Measurements from ENCODE around the gene MYL5. TPM values are rescaled to one million over a fixed set of nuclear protein-coding genes. Genes with fewer than 3 reads are reported as not detected.

Gene MYL5
- total and polyA plus RNA-seq, 2 of the 4 experiments (the other 2 are of a cell fraction), result 9.1 to 16.0 TPM

DNA sequence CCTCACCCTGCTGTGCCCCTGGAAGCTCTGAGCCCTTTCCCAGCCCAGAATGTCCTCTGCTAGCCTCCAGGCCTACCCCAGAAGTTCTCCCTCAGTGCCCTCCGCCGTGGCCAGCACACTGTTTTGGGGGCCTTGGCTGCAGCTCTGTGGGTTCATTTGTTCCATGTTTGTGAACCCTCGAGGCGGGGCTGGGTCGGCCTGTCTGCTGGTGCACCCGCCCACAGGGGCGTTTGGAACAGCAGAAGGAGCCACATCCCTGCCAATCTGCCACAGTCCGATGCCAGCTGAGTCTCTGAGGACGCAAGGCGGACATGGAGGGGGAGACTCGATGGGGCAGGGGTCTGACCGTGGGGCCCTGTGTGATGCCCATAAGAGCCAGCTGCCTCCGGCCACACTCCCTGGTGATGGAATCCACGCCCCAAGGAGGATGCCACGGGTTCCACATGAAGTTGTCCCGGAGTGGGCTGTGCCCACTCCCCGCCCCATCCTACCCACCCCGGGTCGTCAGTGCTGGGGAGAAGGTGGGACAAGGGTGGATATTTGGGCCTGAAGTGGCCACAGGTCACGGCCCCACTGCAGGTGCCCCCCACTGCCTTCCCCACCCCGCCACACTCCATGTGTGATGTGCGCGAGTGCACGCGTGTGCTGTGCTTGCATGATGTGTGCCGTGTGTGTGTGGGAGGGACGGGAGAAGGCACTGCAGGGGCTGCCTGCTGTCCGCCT lies 7.4 kb upstream of the MYL5 start:
- no peak for ATAC-seq (ENCODE audit: low read depth)

More for the DNA sequence above, 7.4 kb upstream of the MYL5 start:
- Histone ChIP-seq H3K27ac (ENCODE audit: insufficient read depth, low read length) (no peak overlapping the region), H3K9me1 (ENCODE audit: insufficient read depth, low read length) (0 out of 2 replicates have a peak, but pooled peaks cover 3% of the 10 kb centered on the region), H4K20me1 (ENCODE audit: insufficient read depth, low read length) (no peaks in the 10 kb centered on the region), H3K56ac (ENCODE audit: extremely low read depth, insufficient read depth, low read length) (no peak overlapping the region), H4K91ac (ENCODE audit: insufficient read depth, low read depth, low read length) (no peak overlapping the region), H2BK20ac (ENCODE audit: low read depth, low read length) (no peak overlapping the region), H3K36me3 (ENCODE audit: control insufficient read depth, insufficient read depth, low read length) (peaks cover 9% of the 10 kb centered on the region), H3K9ac (ENCODE audit: low read depth, low read length) (no peak overlapping the region), H3K4me2 (ENCODE audit: low read depth, low read length) (no peak overlapping the region), H4K5ac (ENCODE audit: low read depth, low read length) (no peak overlapping the region), H3K23ac (ENCODE audit: low read depth, low read length) (no peak overlapping the region), H3K4me1 (ENCODE audit: control insufficient read depth, insufficient read depth, low read length) (no peaks in the 10 kb centered on the region), H4K8ac (ENCODE audit: low read depth in 2 of 2, low read length in 2 of 2) (no peak overlapping the region), H3K9me3 (ENCODE audit: control insufficient read depth, insufficient read depth, low read length) (no peaks in the 10 kb centered on the region; the same call in 1 of the 2 replicates), H3K27me3 (ENCODE audit: control insufficient read depth, insufficient read depth, low read length) (peaks cover 4% of the 10 kb centered on the region; the same call in 1 of the 2 replicates), H2BK15ac (ENCODE audit: low read depth, low read length) (no peak overlapping the region), H2BK5ac (ENCODE audit: low read depth, low read length, poor library complexity, severe bottlenecking) (no peak overlapping the region), H2AK5ac (ENCODE audit: low read depth, low read length) (no peak overlapping the region), H3K4me3 (ENCODE audit: insufficient read depth, low read depth, low read length) (no peak overlapping the region), H2BK120ac (ENCODE audit: low read depth, low read length) (no peak overlapping the region), H3K14ac (replicated peaks; ENCODE audit: low read depth, low read length) (no peak overlapping the region), H2AFZ (replicated peaks; ENCODE audit: low read length, poor library complexity) (no peak overlapping the region), H3K18ac (ENCODE audit: low read depth, low read length) (no peak overlapping the region), H2AK9ac (replicated peaks; ENCODE audit: low read depth, low read length, poor library complexity) (no peak overlapping the region), H3K79me1 (ENCODE audit: low read depth in 1 of 2, low read length in 2 of 2) (peaks cover 0 to 1% of the 10 kb centered on the region in 2 experiments; a peak in 2 of 4 replicates), H3K4ac (ENCODE audit: low read depth, low read length) (no peak overlapping the region)
- ChIA-PET CTCF (no interaction called here), POLR2A (ENCODE audit: unreplicated experiment) (no interaction called here)
- TF ChIP-seq MAFK (IDR thresholded peaks at IDR 0.05; ENCODE audit: low read depth, low read length) (no peak), RCOR1 (IDR thresholded peaks at IDR 0.05; ENCODE audit: insufficient replicate concordance, low read length) (no peak), MXI1 (IDR thresholded peaks at IDR 0.05; ENCODE audit: borderline replicate concordance, low read depth, low read length) (no peak), RAD21 (IDR thresholded peaks at IDR 0.05; ENCODE audit: low read length) (no peak), POLR2A (IDR thresholded peaks at IDR 0.05; ENCODE audit: low read depth, low read length) (no peak), BHLHE40 (IDR thresholded peaks at IDR 0.05; ENCODE audit: low read depth, low read length) (no peak)
- TF ChIP-seq, protein P1, sequence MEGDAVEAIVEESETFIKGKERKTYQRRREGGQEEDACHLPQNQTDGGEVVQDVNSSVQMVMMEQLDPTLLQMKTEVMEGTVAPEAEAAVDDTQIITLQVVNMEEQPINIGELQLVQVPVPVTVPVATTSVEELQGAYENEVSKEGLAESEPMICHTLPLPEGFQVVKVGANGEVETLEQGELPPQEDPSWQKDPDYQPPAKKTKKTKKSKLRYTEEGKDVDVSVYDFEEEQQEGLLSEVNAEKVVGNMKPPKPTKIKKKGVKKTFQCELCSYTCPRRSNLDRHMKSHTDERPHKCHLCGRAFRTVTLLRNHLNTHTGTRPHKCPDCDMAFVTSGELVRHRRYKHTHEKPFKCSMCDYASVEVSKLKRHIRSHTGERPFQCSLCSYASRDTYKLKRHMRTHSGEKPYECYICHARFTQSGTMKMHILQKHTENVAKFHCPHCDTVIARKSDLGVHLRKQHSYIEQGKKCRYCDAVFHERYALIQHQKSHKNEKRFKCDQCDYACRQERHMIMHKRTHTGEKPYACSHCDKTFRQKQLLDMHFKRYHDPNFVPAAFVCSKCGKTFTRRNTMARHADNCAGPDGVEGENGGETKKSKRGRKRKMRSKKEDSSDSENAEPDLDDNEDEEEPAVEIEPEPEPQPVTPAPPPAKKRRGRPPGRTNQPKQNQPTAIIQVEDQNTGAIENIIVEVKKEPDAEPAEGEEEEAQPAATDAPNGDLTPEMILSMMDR (conservative IDR thresholded peaks at IDR 0.05; ENCODE audit: low read depth, low read length), result no peak
- dilution Hi-C loops (cut with HindIII; ENCODE audit: low sequenced_read_pairs, unreplicated experiment) (no loop called here), in situ Hi-C loops (cut with MboI; ENCODE audit: low sequenced_read_pairs) (no loop called here), intact Hi-C loops (cut with micrococcal nuclease) (no loop called here)
- no TSS peak for BruUV-seq (replicated peaks)
- no peak for DNase-seq
- WGBS, 2 experiments (ENCODE audit: extremely low coverage in 2 of 2, insufficient read length in 1 of 2), result 89% methylated on average over 8 of the region's 28 CpGs; no CpG with 5 or more reads in 1 of the 2 experiments

Measured in IMR-90 (cell line).